Breast epithelium (tissue), 4 donors: Measurements from ENCODE around the gene TATDN2. TPM values are rescaled to one million over a fixed set of nuclear protein-coding genes. Genes with fewer than 3 reads are reported as not detected.

Experiments used
- DNase-seq, 2 donors: peaks; one replicate each; pipeline ENCODE4 v3.0.0-alpha.2; 2019; ENCODE audit warnings: low spot score in 2 of 2
- H3K27ac ChIP-seq, 2 donors: fragments of 200-600 bp; sonication (generic) in 1 of 2; one replicate each; pipeline ENCODE4 v1.5.1; 2016 to 2019; ENCODE audit warnings: mild to moderate bottlenecking in 1 of 2
- H3K27me3 ChIP-seq, 2 donors: fragments of 200-600 bp; sonication (generic) in 1 of 2; one replicate each; pipeline versions ENCODE4 v1.5.1 to v1.6.0; 2017 to 2019; ENCODE audit warnings: control low read depth in 1 of 2, mild to moderate bottlenecking in 1 of 2
- H3K36me3 ChIP-seq: fragments of 200-600 bp; one replicate; pipeline ENCODE4 v1.5.1; 2019
- H3K4me1 ChIP-seq, 2 donors: fragments of 200-600 bp; sonication (generic); one replicate each; pipeline ENCODE4 v1.5.1; 2016 to 2019; ENCODE audit warnings: control low read depth in 1 of 2
- H3K4me3 ChIP-seq, 3 donors: fragments of 200-600 bp; sonication (generic); 1 replicate in 2 of 3; 2 replicates in 1 of 3; pipeline ENCODE4 v1.5.1; 2016 to 2019; ENCODE audit warnings: mild to moderate bottlenecking in 3 of 3, moderate library complexity in 2 of 3
- H3K9me3 ChIP-seq, 2 donors: fragments of 200-600 bp; sonication (generic) in 1 of 2; one replicate each; pipeline ENCODE4 v1.5.1; 2016 to 2019; ENCODE audit warnings: control low read depth in 1 of 2
- CTCF ChIP-seq, 3 donors: fragments of 450-650 bp; IDR thresholded peaks; one replicate each; pipeline ENCODE4 v1.5.1; 2016 to 2017; ENCODE audit warnings: antibody characterized with exemption in 3 of 3, mild to moderate bottlenecking in 3 of 3, moderate library complexity in 3 of 3
- POLR2A ChIP-seq: fragments of 450-650 bp; IDR thresholded peaks from one replicate; pipeline ENCODE4 v1.6.1; 2016; ENCODE audit warnings: antibody characterized with exemption, mild to moderate bottlenecking, moderate library complexity
- POLR2AphosphoS5 ChIP-seq, 3 donors: sonication (generic); formaldehyde crosslinking; IDR thresholded peaks; one replicate each; pipeline ENCODE4 v1.6.1; 2017; ENCODE audit warnings: antibody characterized with exemption in 3 of 3
- intact Hi-C: fragments of 100-400 bp; cut with DNase I; formaldehyde crosslinking; loops from one replicate; pipeline ENCODE4 v1.15.1; 2023; ENCODE audit warnings: low total_unique reads
- total RNA-seq, 3 donors: library from RNA; depleted of rRNA; stranded (reverse); fragments of >200 nt; gene quantifications; one replicate each; pipeline ENCODE4 v1.1.0, GENCODE V29; 2016

Gene TATDN2
- total RNA-seq, 3 donors from 2014 or later: 14.6 to 19.3 (median 18.7) TPM

GRCh38 chr3:10303105-10303504, 54.8 kb downstream of the TATDN2 start:
- intact Hi-C loops: no loop called here
- H3K36me3 ChIP-seq: no peaks in the 10 kb centered on the region
- no peak for DNase-seq

GRCh38 chr3:10303785-10304184, 55.5 kb downstream of the TATDN2 start:
- TF ChIP-seq POLR2AphosphoS5 (IDR thresholded peaks at IDR 0.05) (no peak), POLR2A (no peak), CTCF (IDR thresholded peaks at IDR 0.05) (no peak)
- H3K27me3 ChIP-seq: no peaks in the 10 kb centered on the region
- no peaks in the 10 kb centered on the region for H3K4me1 ChIP-seq
- H3K36me3 ChIP-seq: no peaks in the 10 kb centered on the region
- H3K4me3 ChIP-seq: no peak overlapping the region
- intact Hi-C loops: no loop called here
- no peaks in the 10 kb centered on the region for H3K9me3 ChIP-seq
- no peak overlapping the region for H3K27ac ChIP-seq
- DNase-seq: no peak

More at GRCh38 chr3:10303105-10303504, 54.8 kb downstream of the TATDN2 start:
- Histone ChIP-seq H3K4me1 (no peaks in the 10 kb centered on the region), H3K27ac (no peak overlapping the region), H3K9me3 (no peaks in the 10 kb centered on the region), H3K4me3 (no peak overlapping the region), H3K27me3 (no peaks in the 10 kb centered on the region)
- TF ChIP-seq POLR2AphosphoS5 (IDR thresholded peaks at IDR 0.05): no peak

DNA sequence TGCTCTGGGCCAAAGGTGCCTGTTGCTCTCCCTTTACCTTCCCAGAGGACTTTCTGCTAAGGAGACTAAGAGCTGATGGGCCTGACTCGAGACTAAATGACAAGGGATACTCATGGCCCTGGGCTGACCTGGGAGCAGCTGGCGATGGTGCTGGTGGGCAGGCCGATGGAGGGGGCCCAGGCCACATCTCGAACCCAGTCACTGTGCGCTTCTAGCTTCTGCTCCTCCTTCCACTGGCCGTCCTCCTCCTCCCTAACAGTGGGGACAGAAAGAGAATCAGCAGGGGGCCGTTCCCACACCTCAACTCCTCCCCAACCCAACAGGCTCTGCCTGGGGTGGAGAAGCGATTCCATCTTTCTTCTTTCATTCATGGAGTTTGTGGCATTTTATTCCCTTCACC, 56.6 kb downstream of the TATDN2 start:
- no peaks in the 10 kb centered on the region for H3K36me3 ChIP-seq
- no peaks in the 10 kb centered on the region for H3K9me3 ChIP-seq
- H3K27me3 ChIP-seq: no peaks in the 10 kb centered on the region
- TF ChIP-seq CTCF (IDR thresholded peaks at IDR 0.05): no peak
- TF ChIP-seq POLR2A: no peak
- no peak for TF ChIP-seq POLR2AphosphoS5 (IDR thresholded peaks at IDR 0.05)
- H3K27ac ChIP-seq: no peak overlapping the region
- DNase-seq: no peak
- no peak overlapping the region for H3K4me3 ChIP-seq
- intact Hi-C loops: no loop called here
- no peaks in the 10 kb centered on the region for H3K4me1 ChIP-seq

DNA sequence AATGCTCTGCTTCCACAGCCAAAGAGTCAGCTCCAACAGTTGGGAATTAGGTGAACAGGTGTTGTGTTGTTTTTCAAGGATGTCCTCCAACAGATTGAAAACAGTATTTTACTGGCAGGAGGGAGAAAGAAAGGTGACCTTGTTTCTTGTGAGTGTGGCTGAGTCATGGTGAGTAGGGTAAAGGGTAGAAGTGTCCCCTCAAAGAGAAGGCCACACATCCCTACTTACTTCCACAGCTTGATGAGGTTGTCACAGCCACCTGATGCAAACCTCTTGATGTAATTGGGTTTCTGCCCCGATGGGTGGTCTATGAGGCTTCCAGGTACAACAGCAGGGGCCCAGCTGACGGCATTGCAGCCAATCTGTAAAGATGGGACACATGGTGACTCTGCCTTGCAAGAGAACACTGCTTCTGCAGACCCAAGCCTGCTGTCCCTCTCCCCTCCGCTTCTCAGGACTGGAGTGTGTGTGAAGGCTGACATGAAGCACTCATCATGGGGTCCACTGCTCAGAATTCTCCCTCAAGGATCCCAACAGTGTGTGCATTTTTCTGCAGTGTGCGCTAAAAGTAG, 57.2 kb downstream of the TATDN2 start:
- Histone ChIP-seq H3K27ac (no peak overlapping the region), H3K4me3 (no peak overlapping the region), H3K9me3 (no peaks in the 10 kb centered on the region), H3K4me1 (no peaks in the 10 kb centered on the region), H3K36me3 (no peaks in the 10 kb centered on the region), H3K27me3 (no peaks in the 10 kb centered on the region)
- no peak for DNase-seq
- intact Hi-C loops: no loop called here
- TF ChIP-seq CTCF (IDR thresholded peaks at IDR 0.05): no peak
- TF ChIP-seq POLR2A: no peak
- no peak for TF ChIP-seq POLR2AphosphoS5 (IDR thresholded peaks at IDR 0.05)

- no peaks in the 10 kb centered on the region for H3K4me1 ChIP-seq
- intact Hi-C loops: no loop called here
- H3K9me3 ChIP-seq: no peaks in the 10 kb centered on the region
- H3K4me3 ChIP-seq: no peak overlapping the region
- no peak for DNase-seq
- no peak overlapping the region for H3K27ac ChIP-seq
- no peaks in the 10 kb centered on the region for H3K36me3 ChIP-seq
- TF ChIP-seq POLR2AphosphoS5 (IDR thresholded peaks at IDR 0.05) (no peak), CTCF (IDR thresholded peaks at IDR 0.05) (no peak), POLR2A (no peak)
- H3K27me3 ChIP-seq: no peaks in the 10 kb centered on the region
Measured at GRCh38 chr3:10306156-10306555, 57.9 kb downstream of the TATDN2 start.

DNA sequence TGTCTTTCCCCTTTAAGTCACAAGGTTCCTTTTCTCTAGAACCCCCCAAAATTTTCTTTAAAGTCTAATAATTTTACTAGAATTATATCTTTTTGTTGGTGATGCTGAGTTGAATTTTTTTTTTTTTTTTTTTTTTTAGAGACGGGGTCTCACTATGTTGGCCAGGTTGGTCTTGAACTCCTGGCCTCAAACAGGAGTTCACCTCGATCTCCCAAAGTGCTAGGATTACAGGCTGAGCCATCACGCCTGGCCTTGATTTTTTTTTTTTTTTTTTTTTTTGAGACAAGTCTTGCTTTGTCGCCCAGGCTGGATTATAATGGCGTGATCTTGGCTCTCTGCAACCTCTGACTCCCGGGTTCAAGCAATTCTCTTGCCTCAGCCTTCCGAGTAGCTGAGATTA, 60.4 kb downstream of the TATDN2 start:
- H3K27me3 ChIP-seq: no peaks in the 10 kb centered on the region
- no peaks in the 10 kb centered on the region for H3K9me3 ChIP-seq
- no peak for DNase-seq
- H3K36me3 ChIP-seq: peaks cover 14% of the 10 kb centered on the region
- TF ChIP-seq POLR2A (no peak), POLR2AphosphoS5 (IDR thresholded peaks at IDR 0.05) (no peak), CTCF (IDR thresholded peaks at IDR 0.05) (no peak)
- no peak overlapping the region for H3K27ac ChIP-seq
- intact Hi-C loops: no loop called here
- H3K4me3 ChIP-seq: no peak overlapping the region
- H3K4me1 ChIP-seq: no peaks in the 10 kb centered on the region
